GM23338 (cell line): ENCODE measurements around the gene SLC6A3. TPM values are rescaled to one million over a fixed set of nuclear protein-coding genes. Genes with fewer than 3 reads are reported as not detected.
A peak's percentile ranks its signal among the peaks of the same experiment; 100 is the strongest.

ENCODE experiments used
- ATAC-seq: fragments of 200-7000 bp; cut with Tn5 transposase; 3 replicates; pipeline ENCODE4 v1.9.1; 2020
- DNase-seq: peaks from one replicate; pipeline ENCODE4 v3.0.0-alpha.2; 2015; ENCODE audit warnings: low spot score
- H2AFZ ChIP-seq: fragments of 200-600 bp; sonication (generic); 2 replicates; pipeline ENCODE4 v1.8.0; 2016; ENCODE audit warnings: antibody characterized with exemption, mild to moderate bottlenecking, moderate library complexity
- H3F3A ChIP-seq: fragments of 200-600 bp; sonication (generic); replicated peaks from 2 replicates; pipeline ENCODE4 v1.8.0; 2017; ENCODE audit warnings: antibody characterized with exemption, mixed run types, low read depth
- H3K27ac ChIP-seq: fragments of 200-600 bp; sonication (generic); 2 replicates; pipeline ENCODE4 v1.6.1; 2016; ENCODE audit warnings: low read depth
- H3K27me3 ChIP-seq: fragments of 200-600 bp; sonication (generic); 2 replicates; pipeline ENCODE4 v1.8.0; 2016; ENCODE audit warnings: mild to moderate bottlenecking, mixed run types, moderate library complexity; ENCODE audit not compliant: insufficient read depth
- H3K36me3 ChIP-seq: fragments of 200-600 bp; sonication (generic); 2 replicates; pipeline ENCODE4 v1.8.0; 2016; ENCODE audit warnings: mild to moderate bottlenecking; ENCODE audit not compliant: insufficient read depth
- H3K4me1 ChIP-seq: fragments of 200-600 bp; sonication (generic); 2 replicates; pipeline ENCODE4 v1.8.0; 2016; ENCODE audit warnings: mild to moderate bottlenecking, moderate library complexity; ENCODE audit not compliant: insufficient read depth
- H3K4me2 ChIP-seq: fragments of 200-600 bp; sonication (generic); 2 replicates; pipeline ENCODE4 v1.7.1; 2017; ENCODE audit warnings: mixed run types
- H3K4me3 ChIP-seq: fragments of 200-600 bp; sonication (generic); 2 replicates; pipeline ENCODE4 v1.6.1; 2016; ENCODE audit warnings: mixed run types
- H3K79me2 ChIP-seq: fragments of 200-600 bp; sonication (generic); replicated peaks from 2 replicates; pipeline ENCODE4 v1.8.0; 2017; ENCODE audit warnings: mild to moderate bottlenecking; ENCODE audit not compliant: insufficient read depth
- H3K9me2 ChIP-seq: fragments of 200-600 bp; sonication (generic); 2 replicates; pipeline ENCODE4 v1.8.0; 2017; ENCODE audit not compliant: insufficient read depth
- H4K20me1 ChIP-seq: fragments of 200-600 bp; sonication (generic); replicated peaks from 2 replicates; pipeline ENCODE4 v1.8.0; 2017; ENCODE audit warnings: mild to moderate bottlenecking; ENCODE audit not compliant: insufficient read depth
- H3K27ac Mint-ChIP-seq: 2 replicates; pipeline ENCODE4 v1.8.0; 2020; ENCODE audit warnings: inconsistent platforms, mild to moderate bottlenecking, moderate library complexity, mixed read lengths
- H3K27me3 Mint-ChIP-seq: 3 replicates; pipeline ENCODE4 v1.8.0; 2022; ENCODE audit warnings: low read depth, mild to moderate bottlenecking, moderate library complexity, mixed read lengths, inconsistent platforms; ENCODE audit not compliant: insufficient read depth, poor library complexity
- H3K36me3 Mint-ChIP-seq: 3 replicates; pipeline ENCODE4 v1.8.0; 2021; ENCODE audit warnings: low read depth, mild to moderate bottlenecking, inconsistent platforms, moderate library complexity, mixed read lengths
- H3K4me1 Mint-ChIP-seq: 3 replicates; pipeline ENCODE4 v1.8.0; 2020; ENCODE audit warnings: mild to moderate bottlenecking, inconsistent platforms, mixed read lengths
- H3K4me3 Mint-ChIP-seq: 3 replicates; pipeline ENCODE4 v1.8.0; 2021; ENCODE audit warnings: moderate library complexity, mild to moderate bottlenecking, inconsistent platforms, mixed read lengths
- H3K9me3 Mint-ChIP-seq: 3 replicates; pipeline ENCODE4 v1.8.0; 2020; ENCODE audit warnings: moderate library complexity, mild to moderate bottlenecking, inconsistent platforms, mixed read lengths
- ETS1 ChIP-seq: IDR thresholded peaks from 2 replicates; pipeline ENCODE4 v1.6.1; 2016; ENCODE audit warnings: antibody characterized with exemption
- EZH2phosphoT487 ChIP-seq: fragments of 200-600 bp; sonication (generic); IDR thresholded peaks from one replicate; pipeline ENCODE4 v1.8.1; 2018; ENCODE audit warnings: antibody characterized with exemption; ENCODE audit not compliant: unreplicated experiment
- JUNB ChIP-seq: IDR thresholded peaks from one replicate; pipeline ENCODE4 v1.6.1; 2016; ENCODE audit warnings: antibody characterized with exemption; ENCODE audit not compliant: unreplicated experiment
- NANOG ChIP-seq: IDR thresholded peaks from 2 replicates; pipeline ENCODE4 v1.6.1; 2016; ENCODE audit warnings: antibody characterized with exemption, borderline replicate concordance
- POLR2AphosphoS5 ChIP-seq: IDR thresholded peaks from 2 replicates; pipeline ENCODE4 v1.6.1; 2016; ENCODE audit warnings: antibody characterized with exemption, low read depth
- polyA plus RNA-seq: library from polyadenylated mRNA; unstranded; fragments of >200 nt; fragmentation: Nextera tagmentation; extraction: Ambion mirVana; gene quantifications from 2 replicates; pipeline ENCODE4 v1.2.1, GENCODE V29; 2016
- total RNA-seq: library from RNA; depleted of rRNA; stranded (reverse); fragments of >200 nt; shearing (Covaris generic); gene quantifications from 2 replicates; pipeline ENCODE4 v1.2.3, GENCODE V29; 2014
- TF ChIP-seq, protein P1 (sequence below): fragments of 250-450 bp; sonication (Bioruptor Pico); IDR thresholded peaks from 2 replicates; pipeline ENCODE4 v1.5.0; 2020; ENCODE audit warnings: mild to moderate bottlenecking, moderate library complexity
- TF ChIP-seq, protein P2 (sequence below): IDR thresholded peaks from one replicate; pipeline ENCODE4 v1.6.1; 2018; ENCODE audit warnings: antibody characterized with exemption; ENCODE audit not compliant: unreplicated experiment

Gene SLC6A3
- total and polyA plus RNA-seq, 2 experiments from 2014 or later: 0.76 to 1.0 TPM

DNA sequence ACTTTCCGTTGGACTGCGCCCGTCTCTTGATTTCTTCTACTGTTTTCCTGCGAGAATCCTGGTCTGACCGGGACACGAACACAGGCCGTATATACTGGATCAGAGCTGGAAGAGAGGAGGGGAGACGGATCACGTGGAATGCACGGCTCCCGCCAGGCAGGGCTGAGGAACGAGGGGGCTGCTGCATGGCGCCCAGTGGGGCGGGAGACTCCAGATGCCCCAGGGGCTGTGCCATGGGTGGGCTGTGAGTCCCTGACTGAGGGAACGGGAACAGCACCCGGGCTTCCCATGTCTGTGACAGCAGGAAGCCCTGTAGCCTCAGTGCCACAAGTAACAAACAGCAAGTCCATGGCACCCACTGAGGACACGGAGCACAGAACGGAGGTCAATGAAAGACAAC lies 44.5 kb upstream of the SLC6A3 start (continued):
- TF ChIP-seq, protein P1, sequence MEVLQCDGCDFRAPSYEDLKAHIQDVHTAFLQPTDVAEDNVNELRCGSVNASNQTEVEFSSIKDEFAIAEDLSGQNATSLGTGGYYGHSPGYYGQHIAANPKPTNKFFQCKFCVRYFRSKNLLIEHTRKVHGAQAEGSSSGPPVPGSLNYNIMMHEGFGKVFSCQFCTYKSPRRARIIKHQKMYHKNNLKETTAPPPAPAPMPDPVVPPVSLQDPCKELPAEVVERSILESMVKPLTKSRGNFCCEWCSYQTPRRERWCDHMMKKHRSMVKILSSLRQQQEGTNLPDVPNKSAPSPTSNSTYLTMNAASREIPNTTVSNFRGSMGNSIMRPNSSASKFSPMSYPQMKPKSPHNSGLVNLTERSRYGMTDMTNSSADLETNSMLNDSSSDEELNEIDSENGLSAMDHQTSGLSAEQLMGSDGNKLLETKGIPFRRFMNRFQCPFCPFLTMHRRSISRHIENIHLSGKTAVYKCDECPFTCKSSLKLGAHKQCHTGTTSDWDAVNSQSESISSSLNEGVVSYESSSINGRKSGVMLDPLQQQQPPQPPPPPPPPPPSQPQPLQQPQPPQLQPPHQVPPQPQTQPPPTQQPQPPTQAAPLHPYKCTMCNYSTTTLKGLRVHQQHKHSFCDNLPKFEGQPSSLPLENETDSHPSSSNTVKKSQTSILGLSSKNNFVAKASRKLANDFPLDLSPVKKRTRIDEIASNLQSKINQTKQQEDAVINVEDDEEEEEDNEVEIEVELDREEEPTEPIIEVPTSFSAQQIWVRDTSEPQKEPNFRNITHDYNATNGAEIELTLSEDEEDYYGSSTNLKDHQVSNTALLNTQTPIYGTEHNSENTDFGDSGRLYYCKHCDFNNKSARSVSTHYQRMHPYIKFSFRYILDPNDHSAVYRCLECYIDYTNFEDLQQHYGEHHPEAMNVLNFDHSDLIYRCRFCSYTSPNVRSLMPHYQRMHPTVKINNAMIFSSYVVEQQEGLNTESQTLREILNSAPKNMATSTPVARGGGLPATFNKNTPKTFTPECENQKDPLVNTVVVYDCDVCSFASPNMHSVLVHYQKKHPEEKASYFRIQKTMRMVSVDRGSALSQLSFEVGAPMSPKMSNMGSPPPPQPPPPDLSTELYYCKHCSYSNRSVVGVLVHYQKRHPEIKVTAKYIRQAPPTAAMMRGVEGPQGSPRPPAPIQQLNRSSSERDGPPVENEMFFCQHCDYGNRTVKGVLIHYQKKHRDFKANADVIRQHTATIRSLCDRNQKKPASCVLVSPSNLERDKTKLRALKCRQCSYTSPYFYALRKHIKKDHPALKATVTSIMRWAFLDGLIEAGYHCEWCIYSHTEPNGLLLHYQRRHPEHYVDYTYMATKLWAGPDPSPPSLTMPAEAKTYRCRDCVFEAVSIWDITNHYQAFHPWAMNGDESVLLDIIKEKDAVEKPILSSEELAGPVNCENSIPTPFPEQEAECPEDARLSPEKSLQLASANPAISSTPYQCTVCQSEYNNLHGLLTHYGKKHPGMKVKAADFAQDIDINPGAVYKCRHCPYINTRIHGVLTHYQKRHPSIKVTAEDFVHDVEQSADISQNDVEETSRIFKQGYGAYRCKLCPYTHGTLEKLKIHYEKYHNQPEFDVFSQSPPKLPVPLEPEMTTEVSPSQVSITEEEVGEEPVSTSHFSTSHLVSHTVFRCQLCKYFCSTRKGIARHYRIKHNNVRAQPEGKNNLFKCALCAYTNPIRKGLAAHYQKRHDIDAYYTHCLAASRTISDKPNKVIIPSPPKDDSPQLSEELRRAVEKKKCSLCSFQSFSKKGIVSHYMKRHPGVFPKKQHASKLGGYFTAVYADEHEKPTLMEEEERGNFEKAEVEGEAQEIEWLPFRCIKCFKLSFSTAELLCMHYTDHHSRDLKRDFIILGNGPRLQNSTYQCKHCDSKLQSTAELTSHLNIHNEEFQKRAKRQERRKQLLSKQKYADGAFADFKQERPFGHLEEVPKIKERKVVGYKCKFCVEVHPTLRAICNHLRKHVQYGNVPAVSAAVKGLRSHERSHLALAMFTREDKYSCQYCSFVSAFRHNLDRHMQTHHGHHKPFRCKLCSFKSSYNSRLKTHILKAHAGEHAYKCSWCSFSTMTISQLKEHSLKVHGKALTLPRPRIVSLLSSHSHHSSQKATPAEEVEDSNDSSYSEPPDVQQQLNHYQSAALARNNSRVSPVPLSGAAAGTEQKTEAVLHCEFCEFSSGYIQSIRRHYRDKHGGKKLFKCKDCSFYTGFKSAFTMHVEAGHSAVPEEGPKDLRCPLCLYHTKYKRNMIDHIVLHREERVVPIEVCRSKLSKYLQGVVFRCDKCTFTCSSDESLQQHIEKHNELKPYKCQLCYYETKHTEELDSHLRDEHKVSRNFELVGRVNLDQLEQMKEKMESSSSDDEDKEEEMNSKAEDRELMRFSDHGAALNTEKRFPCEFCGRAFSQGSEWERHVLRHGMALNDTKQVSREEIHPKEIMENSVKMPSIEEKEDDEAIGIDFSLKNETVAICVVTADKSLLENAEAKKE: no peak
- no peak for TF ChIP-seq EZH2phosphoT487
- TF ChIP-seq ETS1: no peak
- no peak for TF ChIP-seq JUNB
- no peak for TF ChIP-seq NANOG

GRCh38 chr5:1488882-1489680 lies 43.8 kb upstream of the SLC6A3 start:
- Histone ChIP-seq H3K79me2 (peaks cover 21% of the 10 kb centered on the region; the same call in 1 of the 2 replicates), H3F3A (peaks cover 3% of the 10 kb centered on the region; the same call in 1 of the 2 replicates), H3K4me1 (no peaks in the 10 kb centered on the region), H3K36me3 (peaks cover 29% of the 10 kb centered on the region), H3K9me2 (no peaks in the 10 kb centered on the region), H3K4me2 (no peak overlapping the region), H3K27ac (peak overlapping the region; percentile 50; the same call in 1 of the 2 replicates), H4K20me1 (peaks cover 10% of the 10 kb centered on the region; the same call in 1 of the 2 replicates), H3K27me3 (no peaks in the 10 kb centered on the region), H3K4me3 (no peak overlapping the region), H2AFZ (no peak overlapping the region)
- Mint-ChIP-seq H3K9me3 (no peaks in the 10 kb centered on the region), H3K36me3 (peaks cover 84% of the 10 kb centered on the region), H3K4me3 (no peak overlapping the region), H3K4me1 (peaks cover 2% of the 10 kb centered on the region; the same call in 1 of the 3 replicates), H3K27me3 (peaks cover 19% of the 10 kb centered on the region), H3K27ac (no peak overlapping the region)
- DNase-seq: no peak
- ATAC-seq: no peak
- 0 out of 2 replicates have a peak, but pooled peaks have one; percentile 21 for TF ChIP-seq POLR2AphosphoS5
- TF ChIP-seq, protein P2, sequence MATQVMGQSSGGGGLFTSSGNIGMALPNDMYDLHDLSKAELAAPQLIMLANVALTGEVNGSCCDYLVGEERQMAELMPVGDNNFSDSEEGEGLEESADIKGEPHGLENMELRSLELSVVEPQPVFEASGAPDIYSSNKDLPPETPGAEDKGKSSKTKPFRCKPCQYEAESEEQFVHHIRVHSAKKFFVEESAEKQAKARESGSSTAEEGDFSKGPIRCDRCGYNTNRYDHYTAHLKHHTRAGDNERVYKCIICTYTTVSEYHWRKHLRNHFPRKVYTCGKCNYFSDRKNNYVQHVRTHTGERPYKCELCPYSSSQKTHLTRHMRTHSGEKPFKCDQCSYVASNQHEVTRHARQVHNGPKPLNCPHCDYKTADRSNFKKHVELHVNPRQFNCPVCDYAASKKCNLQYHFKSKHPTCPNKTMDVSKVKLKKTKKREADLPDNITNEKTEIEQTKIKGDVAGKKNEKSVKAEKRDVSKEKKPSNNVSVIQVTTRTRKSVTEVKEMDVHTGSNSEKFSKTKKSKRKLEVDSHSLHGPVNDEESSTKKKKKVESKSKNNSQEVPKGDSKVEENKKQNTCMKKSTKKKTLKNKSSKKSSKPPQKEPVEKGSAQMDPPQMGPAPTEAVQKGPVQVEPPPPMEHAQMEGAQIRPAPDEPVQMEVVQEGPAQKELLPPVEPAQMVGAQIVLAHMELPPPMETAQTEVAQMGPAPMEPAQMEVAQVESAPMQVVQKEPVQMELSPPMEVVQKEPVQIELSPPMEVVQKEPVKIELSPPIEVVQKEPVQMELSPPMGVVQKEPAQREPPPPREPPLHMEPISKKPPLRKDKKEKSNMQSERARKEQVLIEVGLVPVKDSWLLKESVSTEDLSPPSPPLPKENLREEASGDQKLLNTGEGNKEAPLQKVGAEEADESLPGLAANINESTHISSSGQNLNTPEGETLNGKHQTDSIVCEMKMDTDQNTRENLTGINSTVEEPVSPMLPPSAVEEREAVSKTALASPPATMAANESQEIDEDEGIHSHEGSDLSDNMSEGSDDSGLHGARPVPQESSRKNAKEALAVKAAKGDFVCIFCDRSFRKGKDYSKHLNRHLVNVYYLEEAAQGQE: no peak
